Ramos (cell line): Measurements from ENCODE around the gene HES5.

ENCODE experiments used
- in situ Hi-C: fragments of 300-500 bp; cut with MboI; formaldehyde crosslinking; loops from one replicate; pipeline ENCODE4 v1.14.3; 2022; ENCODE audit warnings: low sequenced_read_pairs; ENCODE audit not compliant: unreplicated experiment

The HES5 gene

DNA sequence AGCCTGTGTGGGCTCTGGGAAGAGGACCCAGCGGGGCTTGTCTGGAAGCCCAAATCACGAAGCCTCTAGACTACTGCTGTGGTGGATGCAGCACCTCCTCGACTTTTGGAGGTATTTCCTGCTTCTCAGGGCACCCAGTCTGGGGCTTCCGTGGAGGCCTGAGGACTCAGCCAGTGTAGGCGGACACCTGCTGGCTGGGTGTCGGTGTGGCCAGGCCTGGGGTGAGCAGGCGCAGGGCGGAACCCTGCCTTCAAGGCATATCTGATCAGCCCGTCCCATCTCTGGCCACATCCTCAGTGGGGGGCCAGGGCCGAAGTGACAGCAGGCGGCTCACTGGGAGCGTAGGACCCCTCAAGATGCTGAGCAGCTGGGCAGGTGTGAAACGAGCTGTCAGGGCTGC is 47.0 kb downstream of the HES5 start:
- in situ Hi-C loops = no loop called here

GRCh38 chr1:2482588-2482987 is 47.5 kb downstream of the HES5 start:
- in situ Hi-C loops = no loop called here

DNA sequence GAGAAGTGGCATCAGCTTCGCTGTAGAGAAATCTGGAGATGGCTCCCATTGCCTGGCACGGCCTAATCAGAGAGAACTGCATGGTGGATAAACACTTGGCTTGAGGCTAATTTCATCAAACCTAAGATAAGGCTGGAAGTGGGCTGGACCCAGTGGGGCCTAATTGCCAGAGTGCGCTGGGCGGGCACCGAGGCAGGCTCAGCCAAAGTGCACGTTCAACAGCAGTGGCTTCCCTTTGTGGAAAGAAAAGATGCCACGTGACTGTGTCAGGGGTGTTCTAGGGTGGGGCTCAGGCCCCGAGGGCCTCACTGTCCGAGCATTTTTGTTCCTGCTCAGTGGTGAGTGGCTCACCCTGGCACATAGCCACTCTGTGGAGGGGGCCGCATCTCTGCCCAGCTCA is 48.2 kb downstream of the HES5 start:
- in situ Hi-C loops = no loop called here

- in situ Hi-C loops = no loop called here
These were observed 49.1 kb downstream of the HES5 start for GRCh38 chr1:2480986-2481364.

- in situ Hi-C loops = no loop called here
These were observed 49.7 kb downstream of the HES5 start for GRCh38 chr1:2480236-2480985.

GRCh38 chr1:2479618-2480017 is 50.4 kb downstream of the HES5 start:
- in situ Hi-C loops = no loop called here

DNA sequence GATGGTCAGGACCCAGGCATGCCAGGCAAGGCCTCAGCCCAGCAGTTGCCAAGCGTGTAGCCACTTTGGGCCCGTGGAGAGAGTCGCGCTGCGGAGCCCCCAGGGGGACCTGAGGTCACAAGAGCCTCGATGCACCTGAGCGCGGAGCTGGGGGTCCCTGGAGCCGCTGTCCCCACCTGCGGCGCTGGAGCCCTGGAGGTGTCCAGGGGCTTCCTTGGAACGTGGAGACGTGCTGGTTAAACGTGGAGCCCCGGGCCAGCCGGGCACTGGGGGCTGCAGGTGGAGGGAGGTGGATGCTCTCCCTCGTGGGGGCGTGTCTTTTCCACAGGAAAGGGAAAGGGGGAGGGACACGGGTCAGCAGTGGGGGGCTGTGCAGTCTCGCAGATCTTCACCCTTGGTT is 50.9 kb downstream of the HES5 start:
- in situ Hi-C loops = no loop called here
